GM12878 (cell line): ENCODE measurements around the gene TKFC. TPM values are rescaled to one million over a fixed set of nuclear protein-coding genes. Genes with fewer than 3 reads are reported as not detected.

ENCODE experiments used
- ATAC-seq: fragments of 200-7000 bp; cut with Tn5 transposase; 3 replicates; pipeline ENCODE4 v1.9.1; 2020; ENCODE audit warnings: mild to moderate bottlenecking, moderate library complexity
- BruUV-seq: library from RNA; stranded (reverse); fragments of 400-500 nt; replicated peaks from 2 replicates; lab custom pipeline; 2021; lab: Mats Ljungman, UMichigan
- CTCF ChIA-PET: fragments of 300-600 bp; sonication (Branson Sonifier 250); formaldehyde crosslinking; extraction: SDS; loops from one replicate; lab custom pipeline; 2021; ENCODE audit warnings: inconsistent platforms; lab: Yijun Ruan, JAX
- POLR2A ChIA-PET: fragments of 350-600 bp; formaldehyde crosslinking; extraction: SDS; loops from one replicate; lab custom pipeline; 2021; ENCODE audit warnings: inconsistent platforms; lab: Charles Lee
- RAD21 ChIA-PET: fragments of 300-600 bp; sonication (Branson Sonifier 250); formaldehyde crosslinking; loops from one replicate; lab custom pipeline; 2023; ENCODE audit warnings: antibody characterized with exemption; ENCODE audit not compliant: unreplicated experiment; lab: Charles Lee
- SMC1A ChIA-PET: fragments of 300-600 bp; sonication (Branson Sonifier 250); formaldehyde crosslinking; loops from one replicate; lab custom pipeline; 2023; ENCODE audit not compliant: unreplicated experiment, uncharacterized antibody; lab: Charles Lee
- DNase-seq: peaks from one replicate; pipeline ENCODE4 v3.0.0-alpha.2; 2011; ENCODE audit warnings: low read depth, low spot score
- FAIRE-seq: peaks from 3 replicates; lab custom pipeline; 2011; peaks lifted over from hg19 to GRCh38; lab: Jason Lieb, UNC
- H2AFZ ChIP-seq: 2 replicates; pipeline ENCODE4 v1.6.0; 2011; ENCODE audit warnings: low read depth, low read length, control low read depth; ENCODE audit not compliant: control insufficient read depth
- H3K27ac ChIP-seq: 2 replicates; pipeline ENCODE4 v1.5.1; 2011; ENCODE audit warnings: control low read depth; ENCODE audit not compliant: control insufficient read depth, insufficient read depth
- H3K27me3 ChIP-seq, 2 experiments: replicated peaks in 1 of 2; 2 replicates each; pipeline versions ENCODE4 v1.6.0 to v1.6.1; 2011; ENCODE audit warnings: low read length in 1 of 2; ENCODE audit not compliant: control insufficient read depth in 2 of 2, insufficient read depth in 2 of 2
- H3K36me3 ChIP-seq, 2 experiments: 2 replicates each; pipeline ENCODE4 v1.5.1; 2011; ENCODE audit warnings: low read length in 1 of 2; ENCODE audit not compliant: control insufficient read depth in 2 of 2, insufficient read depth in 2 of 2
- H3K4me1 ChIP-seq: 2 replicates; pipeline ENCODE4 v1.6.1; 2011; ENCODE audit warnings: mild to moderate bottlenecking, low read length, moderate library complexity, mixed read lengths; ENCODE audit not compliant: control insufficient read depth, insufficient read depth
- H3K4me2 ChIP-seq: 2 replicates; pipeline ENCODE4 v1.6.0; 2011; ENCODE audit warnings: control low read depth; ENCODE audit not compliant: control insufficient read depth, insufficient read depth
- H3K4me3 ChIP-seq: fragments of 200-600 bp; sonication (generic); 2 replicates; pipeline ENCODE4 v1.5.1; 2016
- H3K79me2 ChIP-seq: 2 replicates; pipeline ENCODE4 v1.6.0; 2011; ENCODE audit warnings: low read length; ENCODE audit not compliant: control insufficient read depth, insufficient read depth
- H3K9ac ChIP-seq: 2 replicates; pipeline ENCODE4 v1.8.0; 2011; ENCODE audit warnings: low read length, control low read depth, mixed read lengths; ENCODE audit not compliant: control insufficient read depth, insufficient read depth
- H3K9me3 ChIP-seq: replicated peaks from 3 replicates; pipeline ENCODE4 v1.5.1; 2011; ENCODE audit warnings: mild to moderate bottlenecking, low read length; ENCODE audit not compliant: control insufficient read depth, insufficient read depth
- H4K20me1 ChIP-seq: 2 replicates; pipeline ENCODE4 v1.6.0; 2011; ENCODE audit not compliant: control insufficient read depth, insufficient read depth
- DPF2 ChIP-seq: fragments of 450-650 bp; IDR thresholded peaks from 2 replicates; pipeline ENCODE4 v1.6.1; 2017; ENCODE audit warnings: mild to moderate bottlenecking
- IKZF1 ChIP-seq: fragments of 450-650 bp; conservative IDR thresholded peaks from 2 replicates; pipeline ENCODE4 v1.6.1; 2017; ENCODE audit warnings: antibody characterized with exemption, mild to moderate bottlenecking
- RAD21 ChIP-seq: IDR thresholded peaks from 2 replicates; pipeline ENCODE4 v1.6.1; 2011; ENCODE audit warnings: mild to moderate bottlenecking, low read depth, low read length, moderate library complexity; ENCODE audit not compliant: insufficient read depth
- SMC3 ChIP-seq: IDR thresholded peaks from 2 replicates; pipeline ENCODE4 v1.6.1; 2011; ENCODE audit warnings: low read length, improper control_type of control experiment, borderline replicate concordance
- SUPT20H ChIP-seq: IDR thresholded peaks from 2 replicates; pipeline ENCODE4 v1.6.1; 2011; ENCODE audit warnings: low read depth, mild to moderate bottlenecking, low read length, moderate library complexity, borderline replicate concordance; ENCODE audit not compliant: control insufficient read depth
- WGBS: methylation state at CpG from one replicate; pipeline ENCODE4 v1.1.6; 2016; ENCODE audit warnings: low lambda C conversion rate; ENCODE audit not compliant: insufficient replicate concordance, insufficient coverage; ENCODE audit errors: missing lambda C conversion rate; 5-methylcytosine and 5-hydroxymethylcytosine counted together
- in situ Hi-C: fragments of 300-500 bp; cut with MboI; formaldehyde crosslinking; loops from 9 replicates; pipeline ENCODE4 v1.14.3; 2018; ENCODE audit warnings: mixed read lengths
- intact Hi-C: fragments of 100-400 bp; cut with micrococcal nuclease; formaldehyde crosslinking; loops from one replicate; pipeline ENCODE4 v1.14.2; 2022; ENCODE audit not compliant: unreplicated experiment
- polyA plus RNA-seq, 11 experiments: library from polyadenylated mRNA; depleted of rRNA in 4 of 11; unstranded in 6 of 11; stranded (reverse) in 5 of 11; fragments of >200 nt; fragmentation: Nextera tagmentation in 4 of 11; fragmentation: Illumina TruSeq in 1 of 11; extraction: Ambion mirVana in 4 of 11; extraction: Trizol in 1 of 11; gene quantifications; 1 replicate in 1 of 11; 2 replicates in 10 of 11; pipeline versions ENCODE4 v1.2.1 to v1.2.3, GENCODE V29; 2011 to 2016; ENCODE audit warnings: inconsistent platforms in 2 of 11, missing spikeins in 2 of 11, low read depth in 1 of 11
- total RNA-seq, 4 experiments: library from RNA; depleted of rRNA in 3 of 4; stranded (reverse); fragments of >200 nt in 3 of 4; fragmentation: Illumina TruSeq in 1 of 4; extraction: Trizol in 1 of 4; gene quantifications; 2 replicates each; pipeline versions ENCODE4 v1.2.1 to v1.2.3, GENCODE V29; 2013 to 2021
- TF ChIP-seq, protein P1 (sequence below), 3 experiments: IDR thresholded peaks in 2 of 3; conservative IDR thresholded peaks in 1 of 3; 2 replicates each; pipeline ENCODE4 v1.5.1; 2011; ENCODE audit warnings: low read depth in 3 of 3, low read length in 3 of 3, mild to moderate bottlenecking in 3 of 3, control low read depth in 2 of 3, moderate library complexity in 2 of 3, inconsistent platforms in 1 of 3, mixed read lengths in 1 of 3; ENCODE audit not compliant: control insufficient read depth in 2 of 3, insufficient read depth in 1 of 3; ENCODE audit errors: extremely low read depth in 1 of 3

Gene TKFC
- total and polyA plus RNA-seq, 10 of the 15 experiments (the other 5 are each of a cell fraction or from before 2014, with no cell fraction given): 2.4 to 113 (median 59.0) TPM

DNA sequence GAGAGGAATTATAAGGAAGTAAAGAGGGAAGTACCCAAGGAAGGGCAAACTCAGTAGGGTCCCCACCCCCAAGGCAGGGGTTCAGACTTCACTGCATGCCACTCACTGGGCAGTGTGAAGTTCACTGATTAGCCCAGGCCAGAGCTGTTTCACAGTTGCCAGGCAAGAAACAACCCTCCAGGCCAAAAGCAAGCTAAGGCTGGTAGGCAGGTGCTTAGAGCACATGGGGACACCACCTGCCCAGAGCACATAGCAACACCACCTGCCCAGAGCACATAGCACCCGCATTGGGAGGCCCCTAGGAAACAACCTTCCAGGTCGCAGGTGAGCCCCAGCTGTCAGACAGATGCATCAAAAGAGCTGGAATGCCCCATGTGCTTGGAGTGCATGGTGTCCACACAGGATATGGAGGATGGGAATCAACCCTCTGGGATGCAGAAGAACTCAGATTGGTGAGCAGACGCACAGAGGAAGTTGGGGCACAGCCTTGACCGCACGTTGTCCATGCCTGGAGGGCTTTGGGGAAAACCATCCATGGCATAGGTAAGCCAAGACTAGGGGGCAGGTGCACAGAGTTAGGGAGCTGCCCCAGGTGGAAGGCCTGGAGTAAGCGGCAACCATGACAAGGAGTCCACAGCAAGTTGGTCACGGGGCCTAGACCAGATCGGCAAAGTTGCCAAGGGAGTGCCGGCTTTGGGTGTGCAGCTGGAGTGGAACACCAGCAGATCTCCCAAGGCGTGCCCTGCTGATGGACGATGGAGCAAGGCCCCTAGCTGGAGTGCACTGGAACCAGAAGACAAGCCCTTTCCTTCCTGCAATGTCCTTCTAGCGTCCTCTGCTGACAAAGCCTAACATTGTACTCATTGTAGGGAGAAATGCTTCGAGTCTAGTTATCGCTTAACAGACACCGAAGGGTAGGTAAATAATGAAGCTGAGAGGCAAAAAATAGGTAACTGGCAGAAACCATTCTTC lies 51.5 kb downstream of the TKFC start:
- ATAC-seq: peak; percentile 63
- FAIRE-seq: no peak
- POLR2A ChIA-PET: interaction anchor here (0.6 to 8.3 kb wide), 7 partner anchors 8 to 195 kb away, joined by 3 to 86 read pairs (median 4); partner anchors contain the start of genes DDB1, TKFC and TMEM216
- TF ChIP-seq IKZF1 (peak; percentile 20; the same call in 1 of the 2 replicates), RAD21 (peak; percentile 60), SMC3 (peak; percentile 32; the same call in 1 of the 2 replicates), DPF2 (no peak), SUPT20H (no peak)
- TF ChIP-seq, protein P1, sequence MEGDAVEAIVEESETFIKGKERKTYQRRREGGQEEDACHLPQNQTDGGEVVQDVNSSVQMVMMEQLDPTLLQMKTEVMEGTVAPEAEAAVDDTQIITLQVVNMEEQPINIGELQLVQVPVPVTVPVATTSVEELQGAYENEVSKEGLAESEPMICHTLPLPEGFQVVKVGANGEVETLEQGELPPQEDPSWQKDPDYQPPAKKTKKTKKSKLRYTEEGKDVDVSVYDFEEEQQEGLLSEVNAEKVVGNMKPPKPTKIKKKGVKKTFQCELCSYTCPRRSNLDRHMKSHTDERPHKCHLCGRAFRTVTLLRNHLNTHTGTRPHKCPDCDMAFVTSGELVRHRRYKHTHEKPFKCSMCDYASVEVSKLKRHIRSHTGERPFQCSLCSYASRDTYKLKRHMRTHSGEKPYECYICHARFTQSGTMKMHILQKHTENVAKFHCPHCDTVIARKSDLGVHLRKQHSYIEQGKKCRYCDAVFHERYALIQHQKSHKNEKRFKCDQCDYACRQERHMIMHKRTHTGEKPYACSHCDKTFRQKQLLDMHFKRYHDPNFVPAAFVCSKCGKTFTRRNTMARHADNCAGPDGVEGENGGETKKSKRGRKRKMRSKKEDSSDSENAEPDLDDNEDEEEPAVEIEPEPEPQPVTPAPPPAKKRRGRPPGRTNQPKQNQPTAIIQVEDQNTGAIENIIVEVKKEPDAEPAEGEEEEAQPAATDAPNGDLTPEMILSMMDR (IDR thresholded peaks at IDR 0.05 in 2 of 3, conservative IDR thresholded peaks at IDR 0.05 in 1 of 3; ENCODE audit: control insufficient read depth in 2 of 3, extremely low read depth in 1 of 3, insufficient read depth in 1 of 3, low read depth in 3 of 3, low read length in 3 of 3): peak; percentile 24 to 55 (median 48); a peak in 5 of 6 replicates
- TF ChIP-seq, all 136 proteins: peak for 4
- DNase-seq: no peak
- H3K9ac ChIP-seq: no peak overlapping the region
- no peaks in the 10 kb centered on the region for H3K79me2 ChIP-seq
- H3K36me3 ChIP-seq: peaks cover 0 to 1% of the 10 kb centered on the region in 2 experiments; a peak in 1 of 4 replicates
- no peaks in the 10 kb centered on the region for H3K4me1 ChIP-seq
- ChIA-PET SMC1A (interaction anchor here (0.9 to 9.7 kb wide), 29 partner anchors 8 to 553 kb away, joined by 3 to 414 read pairs (median 7); partner anchors contain the start of genes CYB561A3, DDB1, TKFC and TMEM138), RAD21 (interaction anchor here (1.0 to 6.2 kb wide), 20 partner anchors 8 to 554 kb away, joined by 3 to 424 read pairs (median 7); partner anchors contain the start of genes CYB561A3, DDB1, TKFC and TMEM138), CTCF (interaction anchor here (0.5 to 9.0 kb wide), 32 partner anchors 10 to 553 kb away, joined by 3 to 729 read pairs (median 6); partner anchors contain the start of genes CPSF7, CYB561A3, DDB1 and SDHAF2)
- H4K20me1 ChIP-seq: no peaks in the 10 kb centered on the region
- no peak overlapping the region for H3K4me3 ChIP-seq
- H2AFZ ChIP-seq: no peak overlapping the region
- BruUV-seq: no TSS peak
- in situ Hi-C loops (loop anchor here (5.0 kb wide), 1 partner anchor 47 kb away; no protein-coding TSS in a partner anchor), intact Hi-C loops (loop anchor here (1.0 to 2.0 kb wide), 3 partner anchors 28 to 130 kb away; no protein-coding TSS in a partner anchor)
- H3K9me3 ChIP-seq: no peaks in the 10 kb centered on the region
- 82% methylated on average over 15 of the region's 15 CpGs for WGBS
- no peak overlapping the region for H3K27ac ChIP-seq
- H3K4me2 ChIP-seq: no peak overlapping the region
- no peaks in the 10 kb centered on the region for H3K27me3 ChIP-seq
